ENCODE measurements around the gene GPR162.

GRCh38 chr12:6817662-6818157, 3.9 kb upstream of the GPR162 start:
- TF ChIP-seq CTCF (conservative IDR thresholded peaks at IDR 0.05; ENCODE audit: low read length) (no peak), EZH2phosphoT487 (IDR thresholded peaks at IDR 0.05; ENCODE audit: borderline replicate concordance, low read depth, low read length) (no peak)
